GM06990 (cell line): ENCODE data around the gene KLHL25.

ENCODE experiments used
- DNase-seq: peaks from one replicate; pipeline ENCODE4 v3.0.0-alpha.2; 2011; ENCODE audit not compliant: insufficient read length; ENCODE audit errors: extremely low read depth
- H3K27me3 ChIP-seq: replicated peaks from 2 replicates; pipeline ENCODE4 v1.6.0; 2011; ENCODE audit warnings: low read length; ENCODE audit not compliant: control insufficient read depth, insufficient read depth
- H3K36me3 ChIP-seq: 2 replicates; pipeline ENCODE4 v1.5.1; 2011; ENCODE audit warnings: low read length; ENCODE audit not compliant: control insufficient read depth, insufficient read depth
- H3K4me3 ChIP-seq: replicated peaks from 2 replicates; pipeline ENCODE4 v1.5.1; 2011; ENCODE audit warnings: low read depth, mild to moderate bottlenecking, control low read depth, low read length
- TF ChIP-seq, protein P1 (sequence below): IDR thresholded peaks from 2 replicates; pipeline ENCODE4 v1.5.1; 2011; ENCODE audit warnings: low read length, control low read depth, mild to moderate bottlenecking, inconsistent platforms; ENCODE audit not compliant: insufficient read depth, poor library complexity, severe bottlenecking

KLHL25 gene

GRCh38 chr15:85716261-85716660 is 78.5 kb downstream of the KLHL25 start:
- DNase-seq = no peak
- Histone ChIP-seq H3K36me3 (peaks cover 12% of the 10 kb centered on the region), H3K27me3 (no peaks in the 10 kb centered on the region), H3K4me3 (no peak overlapping the region)
- TF ChIP-seq, protein P1, sequence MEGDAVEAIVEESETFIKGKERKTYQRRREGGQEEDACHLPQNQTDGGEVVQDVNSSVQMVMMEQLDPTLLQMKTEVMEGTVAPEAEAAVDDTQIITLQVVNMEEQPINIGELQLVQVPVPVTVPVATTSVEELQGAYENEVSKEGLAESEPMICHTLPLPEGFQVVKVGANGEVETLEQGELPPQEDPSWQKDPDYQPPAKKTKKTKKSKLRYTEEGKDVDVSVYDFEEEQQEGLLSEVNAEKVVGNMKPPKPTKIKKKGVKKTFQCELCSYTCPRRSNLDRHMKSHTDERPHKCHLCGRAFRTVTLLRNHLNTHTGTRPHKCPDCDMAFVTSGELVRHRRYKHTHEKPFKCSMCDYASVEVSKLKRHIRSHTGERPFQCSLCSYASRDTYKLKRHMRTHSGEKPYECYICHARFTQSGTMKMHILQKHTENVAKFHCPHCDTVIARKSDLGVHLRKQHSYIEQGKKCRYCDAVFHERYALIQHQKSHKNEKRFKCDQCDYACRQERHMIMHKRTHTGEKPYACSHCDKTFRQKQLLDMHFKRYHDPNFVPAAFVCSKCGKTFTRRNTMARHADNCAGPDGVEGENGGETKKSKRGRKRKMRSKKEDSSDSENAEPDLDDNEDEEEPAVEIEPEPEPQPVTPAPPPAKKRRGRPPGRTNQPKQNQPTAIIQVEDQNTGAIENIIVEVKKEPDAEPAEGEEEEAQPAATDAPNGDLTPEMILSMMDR = no peak

- TF ChIP-seq, protein P1 = no peak
- H3K36me3 ChIP-seq = peaks cover 5% of the 10 kb centered on the region
- no peak overlapping the region for H3K4me3 ChIP-seq
- no peak for DNase-seq
- H3K27me3 ChIP-seq = no peaks in the 10 kb centered on the region
Measured at GRCh38 chr15:85711580-85712192, 83.0 kb downstream of the KLHL25 start.

DNA sequence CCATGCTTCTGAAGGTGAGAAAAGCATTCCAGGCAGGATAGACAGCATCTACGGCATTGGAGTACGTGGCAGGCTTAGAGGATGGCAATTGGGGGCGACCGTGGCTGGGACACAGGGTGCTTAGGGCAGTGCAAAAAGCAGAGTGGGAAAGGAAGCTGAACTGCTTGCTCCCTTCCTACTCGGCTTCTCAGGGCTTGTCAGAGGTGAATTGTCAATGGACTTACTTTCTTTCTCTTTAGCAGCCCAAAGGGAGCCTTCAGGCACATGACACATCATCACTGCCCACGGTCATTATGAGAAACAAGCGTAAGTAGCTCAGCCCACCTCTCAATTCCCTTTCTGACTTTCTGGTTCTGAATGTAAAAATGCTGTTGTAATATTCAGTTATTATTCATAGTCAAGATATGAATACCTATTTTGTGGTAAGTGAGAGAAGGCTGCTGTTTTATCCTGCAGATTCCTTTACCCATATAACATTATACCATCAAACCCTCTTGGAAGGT is 84.3 kb downstream of the KLHL25 start:
- TF ChIP-seq, protein P1 = no peak
- peaks cover 5% of the 10 kb centered on the region for H3K36me3 ChIP-seq
- H3K4me3 ChIP-seq = peak overlapping the region; percentile 47
- DNase-seq = peak; percentile 81
- no peaks in the 10 kb centered on the region for H3K27me3 ChIP-seq
